DMS 273 treated with DMSO at 0.1 percent for 48 hours (cell line): ENCODE data around the gene RNF217.
A peak's percentile ranks its signal among the peaks of the same experiment; 100 is the strongest.
"Not testable (repeated sequence)": the region's sequence is repeated elsewhere in the genome, so short reads cannot be mapped to it uniquely, and the experiment has no call there.

Experiments
- DNase-seq: peaks from one replicate; lab custom pipeline; 2025; lab: John Stamatoyannopoulos, UW

RNF217 gene

DNA sequence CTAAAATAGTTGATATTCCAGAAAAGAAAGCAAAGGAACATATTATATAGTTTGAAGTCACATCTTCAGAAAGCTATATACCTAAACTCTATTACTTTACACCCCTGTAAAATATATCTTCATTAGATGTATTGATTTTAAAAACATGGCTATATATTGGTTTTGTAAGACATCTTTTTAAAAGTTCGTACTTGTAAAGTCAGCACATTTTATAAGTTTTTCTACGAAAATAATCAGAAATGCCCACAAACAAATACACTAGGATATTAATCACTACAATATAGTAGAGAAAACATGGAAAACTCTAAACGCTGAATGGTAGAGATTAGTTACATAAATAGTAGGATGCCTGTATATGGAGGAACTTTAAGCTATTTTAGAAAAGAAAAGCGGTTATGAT lies 52.9 kb downstream of the RNF217 start:
- DNase-seq, result no peak

DNA sequence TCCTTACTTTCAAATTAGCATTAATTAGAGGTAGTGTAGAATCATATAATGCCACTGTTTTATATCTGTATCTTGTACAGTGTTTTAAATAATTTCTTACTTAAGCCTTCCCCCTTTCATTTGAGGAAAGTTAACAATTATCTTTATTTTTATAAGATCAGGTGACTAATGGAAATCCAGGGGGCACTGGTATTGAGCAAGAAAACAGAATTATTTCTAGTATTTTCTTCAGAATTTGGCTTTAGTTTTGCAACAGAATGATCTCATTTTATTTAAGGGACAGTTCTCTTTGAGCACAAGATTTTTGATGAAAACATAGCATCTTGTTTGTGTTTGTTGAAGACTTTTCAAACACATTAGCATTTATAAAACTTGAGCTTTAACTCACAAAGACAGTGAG lies 55.9 kb downstream of the RNF217 start:
- DNase-seq, result no peak

DNA sequence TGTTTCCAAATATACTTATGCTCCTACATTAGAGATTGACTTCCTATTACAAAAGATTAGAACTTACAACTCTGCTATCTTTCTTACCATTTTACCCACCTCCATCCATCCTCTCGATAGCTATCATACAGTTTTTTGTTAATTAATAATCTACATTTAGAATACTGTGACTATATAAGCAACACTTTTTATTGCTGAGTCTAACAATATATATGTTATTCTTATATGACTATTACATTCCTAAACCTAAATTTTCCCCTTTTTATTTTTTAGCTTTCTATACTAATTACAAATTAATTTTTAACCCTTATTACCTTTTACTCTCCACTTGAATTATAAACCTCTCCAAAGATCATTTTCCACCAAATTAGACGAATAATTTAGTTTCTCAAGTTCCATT lies 57.0 kb downstream of the RNF217 start:
- no peak for DNase-seq

DNA sequence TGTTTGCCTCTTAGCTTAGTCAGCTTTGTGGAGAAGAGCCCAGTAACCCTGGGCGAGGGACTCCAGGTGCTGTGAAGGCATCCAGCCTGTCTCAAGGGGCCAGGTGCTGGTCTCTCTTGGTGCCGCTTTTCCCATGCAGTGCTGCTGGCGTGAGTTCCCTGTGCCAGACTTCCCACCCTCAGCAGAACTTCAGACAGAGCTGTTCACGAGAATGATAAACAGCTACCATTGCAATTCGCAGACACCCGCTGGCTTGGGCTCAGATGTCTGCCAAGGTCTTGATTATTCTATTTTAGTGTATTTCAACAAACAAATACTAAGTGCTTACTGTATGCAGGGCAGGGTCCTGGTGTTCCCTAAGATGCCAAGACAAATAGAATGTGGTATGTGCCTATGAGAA lies 57.7 kb downstream of the RNF217 start:
- DNase-seq, result peak; percentile 58

DNA sequence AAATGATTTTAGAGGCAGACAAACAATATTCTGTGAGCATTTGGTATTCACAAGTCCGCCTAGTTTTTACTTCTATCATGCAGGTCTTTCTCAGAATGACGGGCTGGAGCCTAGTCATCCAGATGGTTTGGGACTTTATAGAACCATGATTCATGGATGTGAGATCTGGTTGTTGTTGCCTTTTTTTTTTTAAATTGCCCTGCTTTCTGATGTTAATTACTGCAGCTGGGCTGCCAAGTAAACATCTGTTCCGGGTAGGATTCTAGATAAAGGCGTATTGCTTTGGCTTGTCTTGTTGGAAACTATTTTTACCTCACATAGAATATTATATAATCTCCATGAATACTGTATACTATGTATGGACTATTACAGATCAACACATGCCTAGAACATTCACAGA lies 58.1 kb downstream of the RNF217 start:
- DNase-seq, result peak; percentile 58

DNA sequence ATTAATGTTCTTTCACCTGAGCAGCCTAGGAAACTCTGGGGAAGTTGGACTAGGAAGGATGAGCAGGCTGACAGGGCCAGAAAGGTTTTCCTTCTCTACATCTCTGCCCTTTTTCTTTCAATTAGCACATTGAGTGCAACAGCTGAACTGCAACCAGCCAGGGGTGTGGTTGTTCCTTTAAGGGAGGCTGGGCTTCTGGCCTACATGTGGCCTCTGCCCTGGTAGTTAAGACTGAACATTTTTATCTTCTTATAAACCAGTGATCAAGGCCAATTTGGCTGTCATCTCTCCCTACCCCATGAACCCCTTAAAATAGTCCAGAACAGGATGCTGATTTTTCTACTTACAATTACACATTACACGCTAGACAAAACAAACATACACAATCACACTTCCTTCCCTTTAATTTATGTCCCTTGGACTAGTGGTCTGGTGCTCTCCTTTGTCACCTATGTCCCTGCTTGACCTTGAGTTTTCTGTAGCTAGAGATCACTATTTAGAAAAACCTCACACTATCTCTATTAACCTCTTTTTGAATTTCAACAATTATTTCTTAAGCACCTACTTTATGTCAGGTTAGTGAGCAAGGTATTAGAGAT lies 60.3 kb downstream of the RNF217 start:
- DNase-seq, result no peak

DNA sequence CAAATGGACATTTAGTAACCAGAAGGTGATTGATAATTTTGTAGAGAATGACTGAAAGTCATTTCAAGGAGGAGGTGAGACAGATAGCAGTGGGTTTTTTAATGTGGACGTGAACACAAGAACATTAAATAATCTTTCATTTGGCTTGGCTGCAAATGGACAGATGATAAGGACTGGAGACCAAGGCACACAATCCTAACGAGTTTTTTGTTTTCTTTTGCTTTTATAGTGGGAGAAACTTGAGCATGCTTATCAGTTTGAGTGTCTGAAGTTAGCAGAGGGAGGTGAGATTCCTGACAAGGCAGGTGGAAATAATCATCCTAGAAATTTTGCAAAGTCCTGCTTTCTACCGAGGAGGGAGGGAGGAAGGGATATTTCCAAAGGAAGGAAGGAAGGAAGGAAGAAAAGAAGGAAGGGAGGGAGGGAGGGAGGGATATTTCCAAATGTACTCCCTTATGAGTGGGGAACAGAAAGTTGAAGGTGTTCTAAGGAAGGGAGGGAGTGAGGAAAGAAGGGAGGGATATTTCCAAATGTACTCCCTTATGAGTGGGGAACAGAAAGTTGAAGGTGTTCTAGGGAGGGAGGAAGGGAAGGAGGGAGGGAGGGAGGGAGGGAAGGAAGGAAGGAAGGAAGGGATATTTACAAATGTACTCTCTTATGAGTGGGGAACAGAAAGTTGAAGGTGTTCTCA lies 63.1 kb downstream of the RNF217 start:
- no peak for DNase-seq

DNA sequence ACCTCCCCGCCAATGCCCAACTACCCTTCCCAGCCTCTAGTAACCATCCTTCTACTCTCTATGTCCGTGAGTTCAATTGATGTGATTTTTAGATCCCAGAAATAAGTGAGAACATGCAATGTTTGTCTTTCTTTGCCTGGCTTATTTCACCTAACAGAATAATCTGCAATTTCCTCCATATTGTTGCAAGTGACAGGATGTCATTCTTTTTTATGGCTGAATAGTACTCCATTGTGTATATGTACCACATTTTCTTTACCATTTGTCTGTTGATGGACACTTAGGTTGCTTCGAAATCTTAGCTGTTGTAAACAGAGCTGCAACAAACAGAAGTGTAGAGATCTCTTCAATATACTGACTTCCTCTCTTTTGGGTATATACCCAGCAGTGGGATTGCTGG lies 65.0 kb downstream of the RNF217 start:
- DNase-seq, result no peak

DNA sequence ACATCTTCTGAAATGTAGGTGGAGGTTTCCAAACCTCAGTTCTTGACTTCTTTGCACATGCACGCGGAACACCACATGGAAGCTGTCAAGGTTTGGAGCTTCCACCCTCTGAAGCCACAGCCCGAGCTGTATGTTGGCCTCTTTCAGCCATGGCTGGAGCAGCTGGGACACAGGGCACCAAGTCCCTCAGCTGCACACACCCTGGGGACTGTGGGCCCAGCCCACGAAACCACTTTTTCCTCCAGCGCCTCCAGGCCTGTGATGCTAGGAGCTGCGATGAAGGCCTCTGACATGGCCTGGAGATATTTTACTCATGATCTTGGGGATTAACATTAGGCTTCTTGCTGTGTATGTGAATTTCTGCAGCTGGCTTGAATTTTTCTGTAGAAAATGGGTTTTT lies 68.7 kb downstream of the RNF217 start:
- DNase-seq, result no peak

DNA sequence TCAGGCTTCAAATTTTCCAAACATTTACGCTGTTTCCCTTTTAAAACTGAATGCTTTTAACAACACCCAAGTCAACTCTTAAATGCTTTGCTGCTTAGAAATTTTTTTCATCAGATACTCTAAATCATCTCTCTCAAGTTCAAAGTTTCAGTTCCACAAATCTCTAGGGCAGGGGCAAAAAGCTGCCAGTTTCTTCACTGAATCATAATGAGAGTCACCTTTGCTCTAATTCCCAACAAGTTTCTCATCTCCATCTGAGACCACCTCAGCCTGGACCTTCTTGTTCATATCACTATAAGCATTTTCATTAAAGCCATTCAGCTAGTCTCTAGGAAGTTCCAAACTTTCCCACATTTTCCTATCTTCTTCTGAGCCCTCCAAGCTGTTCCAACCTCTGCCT lies 69.1 kb downstream of the RNF217 start:
- no peak for DNase-seq

DNA sequence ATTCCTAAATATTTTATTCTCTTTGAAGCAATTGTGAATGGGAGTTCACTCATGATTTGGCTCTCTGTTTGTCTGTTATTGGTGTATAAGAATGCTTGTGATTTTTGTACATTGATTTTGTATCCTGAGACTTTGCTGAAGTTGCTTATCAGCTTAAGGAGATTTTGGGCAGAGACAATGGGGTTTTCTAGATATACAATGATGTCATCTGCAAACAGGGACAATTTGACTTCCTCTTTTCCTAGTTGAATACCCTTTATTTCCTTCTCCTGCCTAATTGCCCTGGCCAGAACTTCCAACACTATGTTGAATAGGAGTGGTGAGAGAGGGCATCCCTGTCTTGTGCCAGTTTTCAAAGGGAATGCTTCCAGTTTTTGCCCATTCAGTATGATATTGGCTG lies 72.7 kb downstream of the RNF217 start:
- not testable (repeated sequence) for DNase-seq

DNA sequence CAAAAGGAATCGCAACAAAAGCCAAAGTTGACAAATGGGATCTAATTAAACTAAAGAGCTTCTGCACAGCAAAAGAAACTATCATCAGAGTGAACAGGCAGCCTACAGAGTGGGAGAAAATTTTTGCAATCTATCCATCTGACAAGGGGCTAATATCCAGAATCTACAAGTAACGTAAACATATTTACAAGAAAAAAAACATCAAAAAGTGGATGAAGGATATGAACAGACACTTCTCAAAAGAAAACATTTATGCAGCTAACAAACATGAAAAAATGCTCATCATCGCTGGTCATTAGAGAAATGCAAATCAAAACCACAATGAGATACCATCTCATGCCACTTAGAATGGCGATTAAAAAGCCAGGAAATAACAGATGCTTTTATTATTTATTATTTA lies 74.2 kb downstream of the RNF217 start:
- DNase-seq, result not testable (repeated sequence)

DNA sequence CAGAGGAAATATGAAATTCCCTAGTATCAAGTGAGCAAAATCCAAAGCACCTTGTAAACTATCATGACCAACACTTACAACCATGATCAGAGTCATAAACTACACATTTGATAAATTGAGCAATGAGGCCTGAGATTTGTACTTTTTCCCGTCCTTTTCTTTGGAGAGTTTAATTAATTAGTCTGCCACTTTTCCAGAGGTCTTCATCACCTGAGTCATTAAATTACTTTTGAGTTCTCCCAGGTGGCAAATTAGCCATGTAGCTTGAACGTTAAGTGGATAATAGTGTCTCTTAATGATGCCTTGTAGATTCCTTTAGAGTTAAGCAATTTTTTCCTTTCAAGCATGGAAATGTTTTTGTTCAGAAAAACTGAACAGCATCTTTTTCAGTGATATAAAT lies 75.6 kb downstream of the RNF217 start:
- DNase-seq, result no peak

DNA sequence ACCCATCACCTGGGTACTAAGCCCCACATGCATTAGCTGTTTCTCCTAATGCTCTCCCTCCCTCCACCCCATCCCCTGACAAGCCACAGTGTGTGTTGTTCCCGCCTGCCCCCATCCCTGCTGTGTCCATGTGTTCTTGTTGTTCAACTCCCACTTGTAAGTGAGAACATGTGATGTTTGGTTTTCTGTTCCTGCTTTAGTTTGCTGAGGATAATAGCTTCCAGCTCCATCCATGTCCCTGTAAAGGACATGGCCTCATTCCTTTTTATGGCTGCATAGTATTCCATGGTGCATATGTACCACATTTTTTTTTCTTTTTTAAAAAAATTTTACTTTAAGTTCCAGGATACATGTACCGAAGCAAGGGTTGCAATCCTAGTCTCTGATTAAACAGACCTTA lies 76.7 kb downstream of the RNF217 start:
- DNase-seq, result no peak

DNA sequence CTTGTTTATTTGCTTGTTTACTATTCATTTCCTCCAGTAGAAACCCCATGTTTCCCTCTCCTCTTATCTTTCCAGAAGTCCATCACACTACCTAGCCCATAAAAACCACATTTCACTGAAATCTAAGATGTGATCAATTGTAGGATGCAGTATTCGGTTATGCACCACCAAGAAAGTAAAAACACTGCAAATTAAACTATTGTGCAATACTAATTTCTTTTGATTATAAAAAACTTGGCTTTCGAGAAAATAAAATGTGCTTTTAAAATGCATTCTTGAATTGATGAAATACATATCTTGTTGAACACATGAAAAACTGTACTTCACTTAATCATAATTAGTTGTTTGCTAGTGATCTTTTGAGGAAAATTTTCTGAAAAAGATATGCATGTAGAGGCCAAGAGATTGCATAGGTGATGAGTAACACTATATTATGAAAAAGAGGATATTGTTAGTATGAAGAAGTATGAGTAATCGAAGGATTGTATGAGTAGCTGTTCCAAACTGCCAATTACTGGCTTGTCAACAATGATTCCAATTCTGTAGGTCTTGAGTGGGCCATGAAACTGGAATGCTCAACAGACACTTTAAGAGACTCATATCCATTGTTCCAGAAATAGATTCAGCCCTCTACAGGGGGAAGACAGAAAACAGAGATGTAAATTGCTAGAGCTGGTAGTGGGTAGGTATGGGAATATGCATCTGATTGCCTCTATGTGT lies 79.7 kb downstream of the RNF217 start:
- DNase-seq, result no peak

DNA sequence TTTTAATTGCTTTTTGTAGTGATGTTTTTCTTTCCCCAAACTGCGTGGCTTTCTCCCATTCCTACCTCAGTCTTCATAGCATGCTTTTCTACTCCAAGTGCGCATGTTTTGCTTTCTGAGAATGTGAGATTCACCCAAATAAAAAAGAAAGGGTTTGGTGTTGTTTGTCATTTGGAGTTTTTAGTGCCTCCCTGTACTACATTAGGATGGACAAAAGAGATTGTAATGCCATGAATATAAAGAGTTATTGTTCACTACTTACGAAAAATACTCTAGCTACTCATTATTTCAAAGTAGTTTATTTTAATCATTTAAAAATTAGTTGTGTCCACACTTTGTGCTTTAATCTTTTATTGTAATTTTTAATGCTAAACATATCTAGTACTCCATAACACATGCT lies 81.8 kb downstream of the RNF217 start:
- no peak for DNase-seq

DNA sequence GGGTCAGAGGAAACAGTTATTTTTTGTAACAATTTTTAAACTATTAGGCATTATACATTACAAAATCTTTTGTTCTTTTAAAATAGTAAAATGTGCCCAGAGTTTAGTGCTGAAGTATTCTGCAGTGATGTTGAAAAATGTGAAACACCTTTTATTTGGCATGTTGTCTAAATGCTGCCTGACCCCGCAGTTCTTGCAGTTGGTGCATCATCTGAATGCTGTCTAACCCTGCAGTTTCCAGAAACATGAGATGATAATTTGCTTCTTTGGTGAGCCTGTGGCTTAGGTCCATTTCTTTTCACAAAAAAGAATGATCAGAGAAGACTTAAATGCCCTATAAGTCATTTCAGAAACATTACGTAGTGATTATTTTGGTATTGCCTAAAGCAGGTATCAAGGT lies 82.4 kb downstream of the RNF217 start:
- no peak for DNase-seq

DNA sequence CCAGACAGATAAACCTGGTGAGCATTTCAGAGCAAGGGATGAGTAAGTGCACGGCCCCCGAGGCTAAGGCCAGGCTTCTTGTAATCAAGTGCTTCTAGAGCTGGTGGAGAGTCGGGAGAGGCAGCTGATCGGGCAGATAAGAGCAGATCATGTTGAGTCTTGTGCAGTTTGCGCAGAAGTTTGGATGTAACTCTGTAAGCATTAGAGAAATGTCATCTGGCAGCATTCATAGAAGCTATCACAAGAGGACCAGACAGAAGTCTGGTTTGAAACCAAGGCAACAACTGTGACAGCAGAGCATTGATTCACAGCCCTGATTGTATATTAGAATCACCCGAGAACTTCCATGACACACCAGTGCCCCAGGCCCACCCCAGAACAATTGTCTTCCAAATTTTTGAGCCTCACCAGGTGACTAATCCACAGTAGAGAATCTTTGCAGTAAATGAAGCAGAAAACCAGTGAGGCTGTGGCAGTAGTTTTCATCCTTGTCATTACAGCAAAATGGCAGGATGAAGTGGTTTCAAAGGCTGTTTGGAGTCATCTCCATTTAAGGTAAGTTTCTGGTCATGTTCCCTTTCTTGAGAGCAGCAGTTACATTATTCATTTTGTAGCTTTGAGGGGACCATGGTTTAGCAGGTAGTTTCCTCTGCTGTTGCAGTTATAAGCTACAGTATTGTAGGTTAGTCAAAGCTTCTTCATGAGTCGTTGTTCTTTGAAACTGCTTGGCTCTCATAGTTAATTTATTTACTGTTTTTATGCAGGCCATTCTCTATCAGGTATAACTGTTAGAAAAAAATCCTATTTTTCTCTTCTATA lies 84.1 kb downstream of the RNF217 start:
- no peak for DNase-seq

DNA sequence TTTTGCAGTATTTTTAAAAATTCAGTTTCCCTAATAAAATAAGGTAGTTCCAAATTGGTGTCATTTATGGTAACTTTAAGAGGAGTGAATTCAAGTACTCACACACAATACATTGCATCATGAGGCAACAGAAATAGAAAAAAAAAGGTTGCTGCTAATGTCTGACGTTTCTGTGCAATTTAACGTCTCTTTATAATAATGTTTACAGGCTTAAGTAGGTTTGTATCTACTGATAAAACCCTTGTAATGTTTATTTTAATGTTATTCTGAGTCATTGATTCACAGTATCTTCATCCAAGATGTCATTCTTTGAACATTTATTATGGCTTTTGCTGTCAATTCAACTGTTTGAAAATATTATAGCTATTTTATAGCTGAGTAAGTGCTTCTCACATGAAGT lies 86.0 kb downstream of the RNF217 start:
- DNase-seq, result no peak

DNA sequence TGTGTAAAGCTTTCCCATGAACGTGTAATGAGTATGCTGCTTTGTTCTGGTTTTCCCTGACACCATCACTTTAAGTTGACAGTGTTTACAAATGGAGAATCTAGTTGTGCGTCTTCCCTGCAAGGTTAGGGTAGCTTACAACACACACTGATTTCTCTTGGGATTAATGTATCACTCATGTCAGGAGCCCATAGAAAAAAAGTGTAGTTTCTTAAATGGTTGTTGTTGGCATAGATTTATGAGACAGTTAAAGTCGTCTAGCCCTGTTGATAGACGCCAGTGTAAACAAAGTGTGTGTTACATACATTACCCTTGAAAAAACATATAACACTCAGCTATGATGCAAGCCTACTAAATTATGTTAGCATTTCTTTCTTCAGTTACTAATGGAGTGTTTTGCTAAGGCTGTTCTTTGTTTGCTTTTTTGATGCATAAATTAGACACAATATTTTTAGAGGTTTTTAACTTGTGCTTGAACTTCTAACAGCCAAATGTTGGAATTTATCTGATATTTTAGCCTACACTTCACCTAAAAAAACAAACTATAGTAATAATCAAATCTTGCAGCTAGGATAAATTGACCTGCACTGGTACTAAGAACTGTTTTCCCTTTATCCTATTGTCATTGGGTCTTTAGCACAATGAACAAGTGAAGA lies 88.6 kb downstream of the RNF217 start:
- DNase-seq, result no peak

DNA sequence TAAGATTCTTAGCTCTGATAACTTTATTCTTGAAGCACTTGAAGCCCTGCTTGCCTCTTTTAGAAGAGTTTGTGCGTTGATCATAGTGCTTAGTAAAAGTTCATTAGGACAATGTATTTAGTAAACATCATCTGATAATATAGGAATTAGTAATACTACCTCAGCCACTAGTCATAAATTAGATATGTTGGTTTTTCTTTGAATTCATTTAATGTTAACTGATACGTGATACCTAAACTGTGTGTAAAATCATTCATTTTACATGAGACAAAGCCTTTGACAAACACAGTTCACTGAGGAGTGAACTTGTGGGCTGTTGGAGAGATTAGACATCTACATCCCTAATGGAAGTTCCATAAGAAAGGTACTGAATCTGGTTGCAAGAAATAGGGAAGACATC lies 91.6 kb downstream of the RNF217 start:
- DNase-seq, result no peak

DNA sequence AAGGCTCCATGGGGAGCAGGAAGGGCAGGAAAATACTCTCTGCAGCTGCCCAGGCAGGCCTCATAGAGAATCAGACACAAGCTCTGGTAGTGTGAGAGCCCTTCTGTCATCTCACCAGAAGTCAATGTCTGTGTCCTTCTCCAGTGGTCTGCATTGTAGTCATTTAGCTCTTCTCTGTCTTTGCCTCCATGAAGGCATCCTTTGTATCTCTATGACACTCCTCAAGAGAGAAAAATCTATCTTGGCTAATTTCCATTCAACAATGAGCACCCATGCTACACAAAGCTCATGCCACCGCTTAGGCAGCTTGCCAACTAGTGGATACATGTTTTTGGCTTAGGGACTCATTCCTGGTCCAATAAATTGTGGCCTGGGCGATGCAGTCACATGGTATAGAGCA lies 92.1 kb downstream of the RNF217 start:
- no peak for DNase-seq
